Measurements from ENCODE around the gene SMAD3. TPM values are rescaled to one million over a fixed set of nuclear protein-coding genes. Genes with fewer than 3 reads are reported as not detected.
A peak's percentile ranks its signal among the peaks of the same experiment; 100 is the strongest.

SMAD3 gene
- total RNA-seq, 2 experiments from 2014 or later, result 35.1 to 39.2 TPM

DNA sequence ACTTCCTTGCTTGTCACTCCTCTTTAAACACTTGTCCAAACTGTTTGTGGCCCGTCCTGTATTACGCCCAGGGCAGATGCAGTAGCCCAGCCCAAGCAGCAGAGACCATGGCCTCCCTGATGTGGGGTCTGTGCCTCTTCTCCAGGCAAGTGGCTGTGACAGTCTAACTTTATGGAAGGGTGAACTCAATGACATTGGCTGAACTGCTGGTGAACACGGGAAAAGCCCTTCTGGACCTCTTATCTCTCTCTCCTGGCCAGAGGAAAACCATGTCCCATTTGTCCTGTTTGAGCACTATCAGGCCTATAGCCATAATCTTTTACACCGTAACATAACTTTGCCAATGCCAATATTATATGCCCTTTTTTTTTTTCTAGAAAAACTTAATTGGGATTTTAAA is 67.6 kb downstream of the SMAD3 start:
- H3K4me3 Mint-ChIP-seq, result no peak overlapping the region
- intact Hi-C loops (cut with micrococcal nuclease), result no loop called here
- no peaks in the 10 kb centered on the region for H3K27me3 Mint-ChIP-seq (ENCODE audit: low read depth)
- DNase-seq, result no peak
- peak overlapping the region; percentile 93 for H3K27ac Mint-ChIP-seq
- H3K9me3 Mint-ChIP-seq, result no peaks in the 10 kb centered on the region
- CTCF ChIA-PET, result no interaction called here
- H3K4me1 Mint-ChIP-seq (ENCODE audit: low read depth), result peaks cover 79% of the 10 kb centered on the region
- peaks cover 3% of the 10 kb centered on the region for H3K36me3 Mint-ChIP-seq (ENCODE audit: low read depth)

DNA sequence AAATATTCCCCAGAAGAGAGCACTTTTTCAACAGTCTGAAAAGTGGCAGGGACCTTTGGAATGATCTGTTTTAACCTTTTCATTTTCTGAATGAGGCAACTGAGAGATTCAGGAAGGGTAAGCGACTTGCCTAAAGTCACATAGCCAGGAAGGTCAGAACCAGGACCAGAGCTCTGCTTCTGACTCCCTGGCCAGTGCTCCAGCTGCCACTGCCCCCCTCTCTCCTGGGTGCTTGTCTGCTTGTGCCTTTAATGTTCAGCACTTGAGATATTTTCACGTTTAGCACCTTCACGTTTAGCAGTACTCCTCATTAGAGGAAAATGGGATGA is 68.3 kb downstream of the SMAD3 start:
- Mint-ChIP-seq H3K27ac (peak overlapping the region; percentile 93), H3K27me3 (ENCODE audit: low read depth) (no peaks in the 10 kb centered on the region), H3K36me3 (ENCODE audit: low read depth) (peaks cover 3% of the 10 kb centered on the region), H3K4me1 (ENCODE audit: low read depth) (peaks cover 81% of the 10 kb centered on the region), H3K9me3 (no peaks in the 10 kb centered on the region), H3K4me3 (peak overlapping the region; percentile 79)
- intact Hi-C loops (cut with micrococcal nuclease), result loop anchor here (1.0 kb wide), 4 partner anchors 12 to 42 kb away; no protein-coding TSS in a partner anchor
- CTCF ChIA-PET, result interaction anchor here (0.7 to 2.2 kb wide), 2 partner anchors 32 to 33 kb away, joined by 3 to 8 read pairs; no protein-coding TSS in a partner anchor
- no peak for DNase-seq

DNA sequence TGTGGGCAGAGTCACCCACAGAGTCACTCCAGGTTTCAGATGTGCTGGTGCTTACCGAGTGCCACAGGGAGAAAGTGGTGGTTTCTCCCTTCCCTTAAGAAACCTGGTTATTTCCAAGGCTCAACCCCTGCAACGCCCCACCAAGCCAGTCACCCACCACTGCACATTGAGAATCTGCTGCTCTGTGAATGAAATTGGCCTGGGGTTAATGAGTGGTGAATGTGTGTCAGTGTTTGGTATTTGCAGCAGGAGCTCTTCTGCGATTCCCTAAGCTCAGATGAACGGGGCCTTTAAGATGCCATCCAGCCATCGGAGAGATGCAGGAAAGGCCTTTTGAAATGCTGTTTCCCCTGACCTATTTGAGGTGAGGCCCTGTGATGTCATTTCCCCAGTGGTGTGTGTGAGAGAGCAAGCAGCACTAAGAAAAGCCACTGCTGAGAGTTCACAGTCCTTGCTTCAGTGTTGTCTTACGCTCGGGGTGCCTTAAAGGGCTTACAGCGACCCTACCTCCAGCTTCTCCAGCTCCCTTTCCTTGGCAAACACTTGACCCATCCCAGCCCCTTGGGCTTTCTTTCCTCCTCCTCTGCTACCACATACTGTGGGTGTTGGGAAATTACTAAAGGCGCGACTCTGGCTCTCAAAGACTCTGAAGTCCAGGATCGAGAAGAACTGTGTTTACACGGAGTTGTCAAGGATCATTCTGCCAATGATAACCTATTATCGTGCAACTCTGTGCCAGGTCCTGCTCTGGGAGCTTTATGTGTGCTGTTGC is 68.9 kb downstream of the SMAD3 start:
- intact Hi-C loops (cut with micrococcal nuclease), result loop anchor here (1.0 kb wide), 4 partner anchors 12 to 41 kb away; no protein-coding TSS in a partner anchor
- CTCF ChIA-PET, result interaction anchor here (0.7 to 2.2 kb wide), 4 partner anchors 11 to 33 kb away, joined by 3 to 8 read pairs (median 3); no protein-coding TSS in a partner anchor
- peak overlapping the region; percentile 79 for H3K4me3 Mint-ChIP-seq
- no peaks in the 10 kb centered on the region for H3K27me3 Mint-ChIP-seq (ENCODE audit: low read depth)
- peaks cover 85% of the 10 kb centered on the region for H3K4me1 Mint-ChIP-seq (ENCODE audit: low read depth)
- no peaks in the 10 kb centered on the region for H3K9me3 Mint-ChIP-seq
- peak; percentile 84 for DNase-seq
- H3K36me3 Mint-ChIP-seq (ENCODE audit: low read depth), result peaks cover 3% of the 10 kb centered on the region
- peak overlapping the region; percentile 93 for H3K27ac Mint-ChIP-seq

DNA sequence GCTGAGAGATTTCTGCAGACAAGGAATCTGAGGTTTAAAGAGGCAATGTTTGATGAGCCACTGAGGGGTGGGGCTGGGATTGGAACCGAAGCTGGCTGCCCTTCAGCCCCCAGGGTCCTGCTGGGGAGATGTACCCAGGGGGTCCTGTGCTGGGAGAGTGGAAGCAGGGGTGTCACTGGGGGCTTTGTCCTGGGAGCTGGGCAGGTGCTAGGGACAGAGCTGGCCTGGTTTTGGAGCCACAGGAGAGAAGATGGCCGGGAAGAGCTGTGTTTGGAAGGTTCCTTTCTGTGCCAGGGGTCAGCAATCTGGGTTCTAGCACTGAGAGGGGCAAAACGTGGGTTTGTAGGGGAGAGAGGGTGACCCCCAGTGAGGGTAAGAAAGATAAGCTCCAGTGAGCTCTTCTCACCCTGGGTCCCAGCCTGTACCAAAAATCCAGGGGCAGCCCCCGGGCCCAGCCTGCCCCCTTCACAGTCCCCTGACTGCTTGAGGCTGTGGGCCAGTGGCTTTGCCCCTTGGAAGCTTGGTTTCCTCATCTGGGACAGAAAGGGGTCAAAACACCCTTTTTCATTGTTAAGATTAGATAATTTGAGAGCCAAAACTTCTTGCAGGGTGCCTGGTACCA is 69.6 kb downstream of the SMAD3 start:
- Mint-ChIP-seq H3K27me3 (ENCODE audit: low read depth) (no peaks in the 10 kb centered on the region), H3K4me1 (ENCODE audit: low read depth) (peaks cover 88% of the 10 kb centered on the region), H3K9me3 (no peaks in the 10 kb centered on the region), H3K4me3 (peak overlapping the region; percentile 79), H3K36me3 (ENCODE audit: low read depth) (peaks cover 3% of the 10 kb centered on the region), H3K27ac (peak overlapping the region; percentile 93)
- DNase-seq, result no peak
- intact Hi-C loops (cut with micrococcal nuclease), result loop anchor here (1.0 kb wide), 4 partner anchors 11 to 40 kb away; no protein-coding TSS in a partner anchor
- CTCF ChIA-PET, result interaction anchor here (1.2 to 2.2 kb wide), 3 partner anchors 12 to 34 kb away, joined by 3 to 8 read pairs (median 3); no protein-coding TSS in a partner anchor

- H3K36me3 Mint-ChIP-seq (ENCODE audit: low read depth), result peaks cover 3% of the 10 kb centered on the region
- intact Hi-C loops (cut with micrococcal nuclease), result no loop called here
- H3K27ac Mint-ChIP-seq, result peak overlapping the region; percentile 93
- CTCF ChIA-PET, result interaction anchor here (1.6 to 2.2 kb wide), 2 partner anchors 15 to 34 kb away, joined by 3 to 8 read pairs; no protein-coding TSS in a partner anchor
- no peaks in the 10 kb centered on the region for H3K27me3 Mint-ChIP-seq (ENCODE audit: low read depth)
- H3K4me1 Mint-ChIP-seq (ENCODE audit: low read depth), result peaks cover 91% of the 10 kb centered on the region
- no peak for DNase-seq
- no peaks in the 10 kb centered on the region for H3K9me3 Mint-ChIP-seq
- no peak overlapping the region for H3K4me3 Mint-ChIP-seq
Measured at GRCh38 chr15:67135494-67135893, 70.1 kb downstream of the SMAD3 start.

GRCh38 chr15:67136802-67137201 is 71.4 kb downstream of the SMAD3 start:
- Mint-ChIP-seq H3K4me1 (ENCODE audit: low read depth) (peaks cover 88% of the 10 kb centered on the region), H3K9me3 (no peaks in the 10 kb centered on the region), H3K27me3 (ENCODE audit: low read depth) (no peaks in the 10 kb centered on the region), H3K4me3 (no peak overlapping the region), H3K36me3 (ENCODE audit: low read depth) (peaks cover 6% of the 10 kb centered on the region), H3K27ac (peak overlapping the region; percentile 83)
- DNase-seq, result no peak
- CTCF ChIA-PET, result interaction anchor here (2.0 kb wide), 1 partner anchor 36 kb away, joined by 6 read pairs; no protein-coding TSS in a partner anchor
- intact Hi-C loops (cut with micrococcal nuclease), result no loop called here

DNA sequence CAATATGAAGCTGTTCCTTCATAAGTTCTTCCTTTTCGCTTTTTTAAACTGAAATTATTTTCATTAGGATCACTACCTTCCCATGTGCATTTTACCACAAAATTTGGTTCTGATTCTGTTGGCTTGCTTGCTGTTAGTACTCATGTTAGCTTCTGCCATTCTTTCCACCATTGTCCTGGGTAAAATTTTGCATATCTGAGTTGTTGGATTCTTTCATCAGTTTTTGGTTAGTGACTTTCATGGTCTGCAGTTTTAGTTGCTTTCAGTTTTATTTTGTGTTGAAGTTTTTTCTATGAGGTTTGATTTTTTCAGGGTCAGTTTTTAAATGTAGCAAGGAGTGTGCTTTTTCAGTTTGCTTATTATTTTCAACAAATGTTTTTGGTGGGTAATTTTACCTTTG is 71.9 kb downstream of the SMAD3 start:
- intact Hi-C loops (cut with micrococcal nuclease), result no loop called here
- peak overlapping the region; percentile 83 for H3K27ac Mint-ChIP-seq
- peaks cover 88% of the 10 kb centered on the region for H3K4me1 Mint-ChIP-seq (ENCODE audit: low read depth)
- H3K4me3 Mint-ChIP-seq, result peak overlapping the region; percentile 47
- H3K36me3 Mint-ChIP-seq (ENCODE audit: low read depth), result peaks cover 6% of the 10 kb centered on the region
- H3K27me3 Mint-ChIP-seq (ENCODE audit: low read depth), result no peaks in the 10 kb centered on the region
- no peak for DNase-seq
- H3K9me3 Mint-ChIP-seq, result no peaks in the 10 kb centered on the region
- CTCF ChIA-PET, result interaction anchor here (2.0 kb wide), 1 partner anchor 36 kb away, joined by 6 read pairs; no protein-coding TSS in a partner anchor

DNA sequence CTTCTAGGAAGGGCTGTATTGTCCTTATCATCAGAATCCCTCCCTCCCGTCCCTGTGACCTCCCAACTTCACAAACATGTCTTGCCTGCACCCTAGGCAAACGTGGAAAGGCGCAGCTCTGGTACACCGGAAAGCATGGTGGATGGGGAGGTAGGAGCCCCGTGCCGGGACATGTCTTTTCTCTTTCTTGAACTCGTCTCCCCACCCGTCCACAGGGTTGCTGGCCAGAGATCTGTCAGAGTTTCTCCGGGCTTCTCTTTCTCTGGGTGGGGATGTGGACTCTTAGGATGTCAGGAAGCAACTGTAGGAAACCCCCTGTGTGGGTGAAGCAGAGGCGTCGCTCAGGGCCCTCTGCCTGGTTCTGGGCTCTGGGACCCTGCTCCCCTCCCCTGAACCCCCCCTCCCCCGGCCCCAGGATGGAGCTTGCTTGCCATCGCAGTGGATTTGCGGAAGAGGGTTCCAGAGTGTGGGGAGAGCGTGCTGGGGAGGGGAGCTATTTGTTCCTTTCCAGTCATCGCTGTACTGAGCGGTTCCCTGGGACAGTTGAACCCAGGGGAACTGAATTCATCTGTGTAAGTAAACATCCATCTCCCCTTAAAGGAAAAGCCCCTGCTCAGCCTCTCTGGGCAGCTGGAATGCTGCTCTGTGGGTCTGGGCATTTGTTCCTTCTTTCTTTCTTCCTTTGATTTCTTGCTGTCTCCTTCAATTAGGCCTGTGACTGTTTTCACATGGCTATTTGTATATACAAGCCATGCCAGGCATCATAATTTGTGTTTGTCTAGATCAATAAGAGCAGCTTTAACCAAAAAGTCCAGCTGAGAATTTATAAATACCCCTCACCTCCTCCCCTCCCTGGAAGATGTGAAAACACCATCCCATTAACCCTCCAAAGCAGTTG is 72.8 kb downstream of the SMAD3 start:
- Mint-ChIP-seq H3K27ac (no peak overlapping the region), H3K4me1 (ENCODE audit: low read depth) (peaks cover 82% of the 10 kb centered on the region), H3K4me3 (no peak overlapping the region), H3K9me3 (no peaks in the 10 kb centered on the region), H3K27me3 (ENCODE audit: low read depth) (no peaks in the 10 kb centered on the region), H3K36me3 (ENCODE audit: low read depth) (peaks cover 6% of the 10 kb centered on the region)
- DNase-seq, result no peak
- CTCF ChIA-PET, result interaction anchor here (1.3 to 2.0 kb wide), 3 partner anchors 18 to 37 kb away, joined by 3 to 6 read pairs (median 4); no protein-coding TSS in a partner anchor
- intact Hi-C loops (cut with micrococcal nuclease), result no loop called here

DNA sequence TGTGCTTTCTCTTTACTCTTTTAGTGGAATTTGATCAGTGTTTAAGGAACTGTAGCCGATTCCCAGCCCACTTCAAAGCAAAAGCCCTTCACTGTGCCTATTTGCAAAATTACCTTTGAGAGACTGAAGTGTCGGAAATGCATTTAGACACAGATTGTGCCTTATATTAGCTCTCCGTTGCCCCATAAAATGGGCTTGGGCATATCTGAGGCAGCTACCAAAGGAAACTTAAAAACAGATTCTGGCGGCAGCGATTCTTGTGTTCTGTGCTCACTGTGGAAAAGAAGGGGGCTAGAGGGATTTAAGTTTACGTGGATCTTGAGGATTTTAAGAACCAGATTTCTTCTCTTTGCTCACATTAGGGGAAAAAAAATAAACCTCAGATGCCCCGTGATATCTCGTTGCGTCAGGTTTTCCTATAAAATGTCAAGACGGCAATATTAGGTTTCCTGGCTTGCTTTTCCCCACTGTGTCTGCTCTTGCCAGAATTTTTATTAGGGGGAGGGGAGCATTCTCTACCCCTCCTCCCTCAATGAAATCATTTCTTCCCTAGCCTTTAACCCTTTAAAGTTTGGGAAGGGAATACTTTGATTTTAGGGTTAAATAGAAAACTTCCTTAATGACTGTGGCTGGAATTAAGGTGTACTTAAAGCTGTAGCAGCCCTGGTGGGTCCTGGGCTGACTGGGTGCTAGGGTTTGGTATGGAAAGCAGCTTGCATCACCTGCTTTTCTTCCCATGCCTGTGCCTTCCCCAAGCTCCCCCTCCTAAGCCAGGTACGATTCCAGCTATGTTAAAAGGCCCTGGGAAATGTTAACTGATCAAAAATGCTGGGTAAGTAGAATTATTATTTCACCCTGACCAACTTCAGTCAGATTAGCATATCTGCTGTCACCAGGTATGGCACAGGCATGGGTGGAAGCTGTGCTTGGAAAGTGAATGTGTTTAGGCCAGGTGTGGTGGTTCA is 73.8 kb downstream of the SMAD3 start:
- DNase-seq, result no peak
- H3K4me3 Mint-ChIP-seq, result no peak overlapping the region
- CTCF ChIA-PET, result interaction anchor here (0.7 to 1.6 kb wide), 3 partner anchors 19 to 694 kb away, joined by 3 to 8 read pairs (median 4); no protein-coding TSS in a partner anchor
- H3K4me1 Mint-ChIP-seq (ENCODE audit: low read depth), result peaks cover 72% of the 10 kb centered on the region
- peaks cover 6% of the 10 kb centered on the region for H3K36me3 Mint-ChIP-seq (ENCODE audit: low read depth)
- intact Hi-C loops (cut with micrococcal nuclease), result no loop called here
- no peaks in the 10 kb centered on the region for H3K9me3 Mint-ChIP-seq
- H3K27ac Mint-ChIP-seq, result peak overlapping the region; percentile 18
- no peaks in the 10 kb centered on the region for H3K27me3 Mint-ChIP-seq (ENCODE audit: low read depth)

GRCh38 chr15:67140078-67140833 is 74.9 kb downstream of the SMAD3 start:
- intact Hi-C loops (cut with micrococcal nuclease), result no loop called here
- Mint-ChIP-seq H3K9me3 (no peaks in the 10 kb centered on the region), H3K36me3 (ENCODE audit: low read depth) (peaks cover 8% of the 10 kb centered on the region), H3K4me1 (ENCODE audit: low read depth) (peaks cover 71% of the 10 kb centered on the region), H3K4me3 (no peak overlapping the region), H3K27me3 (ENCODE audit: low read depth) (no peaks in the 10 kb centered on the region), H3K27ac (peak overlapping the region; percentile 18)
- CTCF ChIA-PET, result interaction anchor here (0.6 to 0.7 kb wide), 2 partner anchors 16 to 693 kb away, joined by 3 to 8 read pairs; no protein-coding TSS in a partner anchor
- no peak for DNase-seq
